HepG2 (cell line): ENCODE data around the gene STX2. TPM values are rescaled to one million over a fixed set of nuclear protein-coding genes. Genes with fewer than 3 reads are reported as not detected.

Experiments
- FIP1L1 ChIP-seq: fragments of 200-400 bp; formaldehyde crosslinking; IDR thresholded peaks from 2 replicates; pipeline ENCODE4 v1.6.1; 2018; ENCODE audit warnings: low read depth, mild to moderate bottlenecking, low read length, moderate library complexity, borderline replicate concordance; ENCODE audit not compliant: insufficient read depth
- IRX3 ChIP-seq: sonication (generic); formaldehyde crosslinking; IDR thresholded peaks from 2 replicates; pipeline ENCODE4 v1.8.1; 2023; ENCODE audit warnings: mild to moderate bottlenecking, low read depth, missing genetic modification reagents, borderline replicate concordance
- KLF11 ChIP-seq: IDR thresholded peaks from 2 replicates; pipeline ENCODE4 v1.6.1; 2016; ENCODE audit warnings: missing compliant biosample characterization
- RBM39 ChIP-seq: fragments of 200-400 bp; formaldehyde crosslinking; IDR thresholded peaks from one replicate; pipeline ENCODE4 v1.6.1; 2018; ENCODE audit warnings: antibody characterized with exemption, mild to moderate bottlenecking, low read depth, low read length; ENCODE audit not compliant: poor library complexity, severe bottlenecking
- RXRA ChIP-seq: sonication (generic); formaldehyde crosslinking; IDR thresholded peaks from 2 replicates; pipeline ENCODE4 v1.5.1; 2020; ENCODE audit warnings: missing genetic modification reagents
- ZNF44 ChIP-seq: sonication (generic); formaldehyde crosslinking; IDR thresholded peaks from 2 replicates; pipeline ENCODE4 v1.5.1; 2020; ENCODE audit warnings: mild to moderate bottlenecking, missing genetic modification reagents
- ZNF776 ChIP-seq: sonication (generic); formaldehyde crosslinking; IDR thresholded peaks from 2 replicates; pipeline ENCODE4 v1.4.0; 2020; ENCODE audit warnings: mild to moderate bottlenecking, missing genetic modification reagents
- ZNF782 ChIP-seq: sonication (generic); formaldehyde crosslinking; IDR thresholded peaks from 2 replicates; pipeline ENCODE4 v1.4.0; 2020; ENCODE audit warnings: missing genetic modification reagents, mild to moderate bottlenecking, borderline replicate concordance
- ZNF850 ChIP-seq: sonication (generic); formaldehyde crosslinking; conservative IDR thresholded peaks from 2 replicates; pipeline ENCODE4 v1.9.0; 2021; ENCODE audit warnings: mild to moderate bottlenecking, missing genetic modification reagents
- polyA plus RNA-seq, 8 experiments: library from polyadenylated mRNA; depleted of rRNA in 3 of 8; stranded (reverse) in 7 of 8; unstranded in 1 of 8; fragments of >200 nt; fragmentation: Illumina TruSeq in 4 of 8; extraction: Trizol in 4 of 8; gene quantifications; 2 replicates each; pipeline versions ENCODE4 v1.2.1 to v1.2.3, GENCODE V29; 2011 to 2016; ENCODE audit warnings: low read depth in 4 of 8, missing spikeins in 1 of 8, mixed read lengths in 1 of 8; ENCODE audit not compliant: insufficient read depth in 1 of 8
- total RNA-seq, 5 experiments: library from RNA; depleted of rRNA; stranded (reverse); fragments of >200 nt; fragmentation: Illumina TruSeq; extraction: Trizol; gene quantifications; 2 replicates each; pipeline ENCODE4 v1.2.3, GENCODE V29; 2016; ENCODE audit warnings: low read depth in 1 of 5
- TF ChIP-seq, protein P1 (sequence below), 2 experiments: sonication (generic) in 1 of 2; formaldehyde crosslinking in 1 of 2; IDR thresholded peaks; 2 replicates each; pipeline versions ENCODE4 v1.4.0 to v1.6.1; 2018 to 2020; ENCODE audit warnings: missing genetic modification reagents in 2 of 2, borderline replicate concordance in 1 of 2, low read depth in 1 of 2, mild to moderate bottlenecking in 1 of 2, missing biosample characterization in 1 of 2
- TF ChIP-seq, protein P2 (sequence below): sonication (generic); formaldehyde crosslinking; IDR thresholded peaks from 2 replicates; pipeline ENCODE4 v1.4.0; 2020; ENCODE audit warnings: missing genetic modification reagents
- TF ChIP-seq, protein P3 (sequence below): sonication (generic); formaldehyde crosslinking; IDR thresholded peaks from 2 replicates; pipeline ENCODE4 v1.8.1; 2023; ENCODE audit warnings: mild to moderate bottlenecking, moderate library complexity, missing genetic modification reagents
- TF ChIP-seq, protein P4 (sequence below), 2 experiments: IDR thresholded peaks; 2 replicates each; pipeline ENCODE4 v1.6.1; 2011 to 2012; ENCODE audit warnings: low read length in 2 of 2, borderline replicate concordance in 1 of 2, low read depth in 1 of 2, mild to moderate bottlenecking in 1 of 2, moderate library complexity in 1 of 2
- TF ChIP-seq, protein P5 (sequence below): sonication (generic); formaldehyde crosslinking; IDR thresholded peaks from 2 replicates; pipeline ENCODE4 v1.4.0; 2020; ENCODE audit warnings: mild to moderate bottlenecking, missing genetic modification reagents
- TF ChIP-seq, protein P6 (sequence below): sonication (generic); formaldehyde crosslinking; IDR thresholded peaks from 2 replicates; pipeline ENCODE4 v1.8.1; 2022; ENCODE audit warnings: low read depth, mild to moderate bottlenecking, missing genetic modification reagents

Gene STX2
- total and polyA plus RNA-seq, 2 of the 13 experiments (the other 11 are each of a cell fraction or from before 2014, with no cell fraction given): 13.4 to 25.1 TPM

DNA sequence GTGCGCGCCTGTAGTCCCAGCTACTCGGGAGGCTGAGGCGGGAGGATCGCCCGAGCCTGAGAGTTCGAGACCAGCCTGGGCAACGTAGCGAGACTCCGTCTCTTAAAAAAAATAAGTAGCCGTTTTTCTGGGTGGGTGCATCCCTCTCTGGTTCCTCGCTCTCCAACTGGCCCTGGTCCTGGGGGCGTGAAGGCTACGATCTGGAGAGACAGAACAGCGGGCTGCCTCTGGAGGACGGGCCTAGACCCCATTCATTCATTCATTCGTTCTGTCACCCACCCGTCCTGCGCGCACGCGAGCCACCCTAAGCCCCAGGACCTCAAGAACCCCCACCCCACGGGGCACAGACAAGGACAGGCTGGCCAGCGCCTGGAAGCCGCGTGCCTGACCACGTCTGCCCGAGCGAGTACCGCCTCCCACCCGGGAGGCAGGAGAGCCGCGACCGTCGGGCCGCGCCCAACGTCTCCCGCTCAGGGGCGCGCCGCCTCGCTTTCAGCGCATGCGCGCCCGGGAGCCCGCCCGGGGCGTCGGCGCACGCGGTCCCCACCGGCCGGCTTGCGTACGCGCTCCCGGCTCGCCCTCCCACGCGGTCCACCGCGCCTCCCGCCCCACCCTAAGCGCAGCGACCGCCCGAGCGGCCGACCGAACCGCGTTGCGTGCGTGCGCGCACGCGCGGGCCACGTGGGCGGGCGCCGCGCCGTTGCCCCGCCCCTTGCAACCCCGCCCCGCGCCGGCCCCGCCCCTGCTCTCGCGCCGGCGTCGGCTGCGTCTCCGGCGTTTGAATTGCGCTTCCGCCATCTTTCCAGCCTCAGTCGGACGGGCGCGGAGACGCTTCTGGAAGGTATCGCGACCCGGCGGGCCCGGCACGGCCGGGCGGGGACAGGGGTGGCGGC lies 32.5 kb upstream of the STX2 start, which contains the start of gene RAN (continued):
- TF ChIP-seq, protein P1, sequence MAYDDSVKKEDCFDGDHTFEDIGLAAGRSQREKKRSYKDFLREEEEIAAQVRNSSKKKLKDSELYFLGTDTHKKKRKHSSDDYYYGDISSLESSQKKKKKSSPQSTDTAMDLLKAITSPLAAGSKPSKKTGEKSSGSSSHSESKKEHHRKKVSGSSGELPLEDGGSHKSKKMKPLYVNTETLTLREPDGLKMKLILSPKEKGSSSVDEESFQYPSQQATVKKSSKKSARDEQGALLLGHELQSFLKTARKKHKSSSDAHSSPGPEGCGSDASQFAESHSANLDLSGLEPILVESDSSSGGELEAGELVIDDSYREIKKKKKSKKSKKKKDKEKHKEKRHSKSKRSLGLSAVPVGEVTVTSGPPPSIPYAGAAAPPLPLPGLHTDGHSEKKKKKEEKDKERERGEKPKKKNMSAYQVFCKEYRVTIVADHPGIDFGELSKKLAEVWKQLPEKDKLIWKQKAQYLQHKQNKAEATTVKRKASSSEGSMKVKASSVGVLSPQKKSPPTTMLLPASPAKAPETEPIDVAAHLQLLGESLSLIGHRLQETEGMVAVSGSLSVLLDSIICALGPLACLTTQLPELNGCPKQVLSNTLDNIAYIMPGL (CRISPR knock-in tag; IDR thresholded peaks at IDR 0.05; ENCODE audit: borderline replicate concordance in 1 of 2, low read depth in 1 of 2): no peak; a peak in 1 of 4 replicates
- TF ChIP-seq, protein P2, sequence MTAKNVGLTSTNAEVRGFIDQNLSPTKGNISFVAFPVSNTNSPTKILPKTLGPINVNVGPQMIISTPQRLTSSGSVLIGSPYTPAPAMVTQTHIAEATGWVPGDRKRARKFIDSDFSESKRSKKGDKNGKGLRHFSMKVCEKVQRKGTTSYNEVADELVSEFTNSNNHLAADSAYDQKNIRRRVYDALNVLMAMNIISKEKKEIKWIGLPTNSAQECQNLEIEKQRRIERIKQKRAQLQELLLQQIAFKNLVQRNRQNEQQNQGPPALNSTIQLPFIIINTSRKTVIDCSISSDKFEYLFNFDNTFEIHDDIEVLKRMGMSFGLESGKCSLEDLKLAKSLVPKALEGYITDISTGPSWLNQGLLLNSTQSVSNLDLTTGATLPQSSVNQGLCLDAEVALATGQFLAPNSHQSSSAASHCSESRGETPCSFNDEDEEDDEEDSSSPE: peak; percentile 80
- TF ChIP-seq, protein P3, sequence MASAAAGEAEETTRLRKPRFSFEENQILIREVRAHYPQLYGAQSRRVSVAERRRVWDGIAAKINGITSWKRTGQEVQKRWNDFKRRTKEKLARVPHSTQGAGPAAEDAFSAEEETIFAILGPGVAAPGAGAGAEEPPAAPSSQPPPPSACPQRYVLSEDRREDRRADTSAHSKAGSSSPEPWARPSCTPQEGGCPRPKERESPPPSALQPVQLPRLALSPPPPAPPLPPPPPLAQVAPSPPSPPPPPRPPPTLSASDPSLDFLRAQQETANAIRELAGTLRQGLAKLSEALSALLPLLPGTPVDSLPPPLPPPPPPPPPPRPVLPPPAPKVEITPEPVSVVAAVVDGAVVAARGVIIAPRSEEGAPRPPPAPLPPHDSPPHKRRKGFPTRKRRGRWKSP: no peak
- TF ChIP-seq ZNF776 (CRISPR knock-in tag) (peak; percentile 21; the same call in 1 of the 2 replicates), RXRA (CRISPR knock-in tag) (peak; percentile 15; the same call in 1 of the 2 replicates), RBM39 (peak; percentile 12), ZNF44 (no peak), IRX3 (no peak), KLF11 (CRISPR knock-in tag) (no peak), ZNF850 (no peak), FIP1L1 (no peak), ZNF782 (CRISPR knock-in tag) (no peak)
- TF ChIP-seq, protein P4, sequence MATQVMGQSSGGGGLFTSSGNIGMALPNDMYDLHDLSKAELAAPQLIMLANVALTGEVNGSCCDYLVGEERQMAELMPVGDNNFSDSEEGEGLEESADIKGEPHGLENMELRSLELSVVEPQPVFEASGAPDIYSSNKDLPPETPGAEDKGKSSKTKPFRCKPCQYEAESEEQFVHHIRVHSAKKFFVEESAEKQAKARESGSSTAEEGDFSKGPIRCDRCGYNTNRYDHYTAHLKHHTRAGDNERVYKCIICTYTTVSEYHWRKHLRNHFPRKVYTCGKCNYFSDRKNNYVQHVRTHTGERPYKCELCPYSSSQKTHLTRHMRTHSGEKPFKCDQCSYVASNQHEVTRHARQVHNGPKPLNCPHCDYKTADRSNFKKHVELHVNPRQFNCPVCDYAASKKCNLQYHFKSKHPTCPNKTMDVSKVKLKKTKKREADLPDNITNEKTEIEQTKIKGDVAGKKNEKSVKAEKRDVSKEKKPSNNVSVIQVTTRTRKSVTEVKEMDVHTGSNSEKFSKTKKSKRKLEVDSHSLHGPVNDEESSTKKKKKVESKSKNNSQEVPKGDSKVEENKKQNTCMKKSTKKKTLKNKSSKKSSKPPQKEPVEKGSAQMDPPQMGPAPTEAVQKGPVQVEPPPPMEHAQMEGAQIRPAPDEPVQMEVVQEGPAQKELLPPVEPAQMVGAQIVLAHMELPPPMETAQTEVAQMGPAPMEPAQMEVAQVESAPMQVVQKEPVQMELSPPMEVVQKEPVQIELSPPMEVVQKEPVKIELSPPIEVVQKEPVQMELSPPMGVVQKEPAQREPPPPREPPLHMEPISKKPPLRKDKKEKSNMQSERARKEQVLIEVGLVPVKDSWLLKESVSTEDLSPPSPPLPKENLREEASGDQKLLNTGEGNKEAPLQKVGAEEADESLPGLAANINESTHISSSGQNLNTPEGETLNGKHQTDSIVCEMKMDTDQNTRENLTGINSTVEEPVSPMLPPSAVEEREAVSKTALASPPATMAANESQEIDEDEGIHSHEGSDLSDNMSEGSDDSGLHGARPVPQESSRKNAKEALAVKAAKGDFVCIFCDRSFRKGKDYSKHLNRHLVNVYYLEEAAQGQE (IDR thresholded peaks at IDR 0.05; ENCODE audit: borderline replicate concordance in 1 of 2, low read depth in 1 of 2, low read length in 2 of 2): no peak
- TF ChIP-seq, protein P5, sequence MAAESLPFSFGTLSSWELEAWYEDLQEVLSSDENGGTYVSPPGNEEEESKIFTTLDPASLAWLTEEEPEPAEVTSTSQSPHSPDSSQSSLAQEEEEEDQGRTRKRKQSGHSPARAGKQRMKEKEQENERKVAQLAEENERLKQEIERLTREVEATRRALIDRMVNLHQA (CRISPR knock-in tag): no peak
- TF ChIP-seq, protein P6, sequence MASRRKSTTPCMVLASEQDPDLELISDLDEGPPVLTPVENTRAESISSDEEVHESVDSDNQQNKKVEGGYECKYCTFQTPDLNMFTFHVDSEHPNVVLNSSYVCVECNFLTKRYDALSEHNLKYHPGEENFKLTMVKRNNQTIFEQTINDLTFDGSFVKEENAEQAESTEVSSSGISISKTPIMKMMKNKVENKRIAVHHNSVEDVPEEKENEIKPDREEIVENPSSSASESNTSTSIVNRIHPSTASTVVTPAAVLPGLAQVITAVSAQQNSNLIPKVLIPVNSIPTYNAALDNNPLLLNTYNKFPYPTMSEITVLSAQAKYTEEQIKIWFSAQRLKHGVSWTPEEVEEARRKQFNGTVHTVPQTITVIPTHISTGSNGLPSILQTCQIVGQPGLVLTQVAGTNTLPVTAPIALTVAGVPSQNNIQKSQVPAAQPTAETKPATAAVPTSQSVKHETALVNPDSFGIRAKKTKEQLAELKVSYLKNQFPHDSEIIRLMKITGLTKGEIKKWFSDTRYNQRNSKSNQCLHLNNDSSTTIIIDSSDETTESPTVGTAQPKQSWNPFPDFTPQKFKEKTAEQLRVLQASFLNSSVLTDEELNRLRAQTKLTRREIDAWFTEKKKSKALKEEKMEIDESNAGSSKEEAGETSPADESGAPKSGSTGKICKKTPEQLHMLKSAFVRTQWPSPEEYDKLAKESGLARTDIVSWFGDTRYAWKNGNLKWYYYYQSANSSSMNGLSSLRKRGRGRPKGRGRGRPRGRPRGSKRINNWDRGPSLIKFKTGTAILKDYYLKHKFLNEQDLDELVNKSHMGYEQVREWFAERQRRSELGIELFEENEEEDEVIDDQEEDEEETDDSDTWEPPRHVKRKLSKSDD: no peak
